NOMO-1 treated with dmso at 0.1 percent for 144 hours (cell line): ENCODE results near the gene COL26A1.
"Not testable (repeated sequence)": the region's sequence is repeated elsewhere in the genome, so short reads cannot be mapped to it uniquely, and the experiment has no call there.

ENCODE experiments used
- DNase-seq: peaks from one replicate; lab custom pipeline; 2025; ENCODE audit not compliant: unreplicated experiment; lab: John Stamatoyannopoulos, UW

Gene COL26A1

GRCh38 chr7:101436857-101437576, 74.3 kb downstream of the COL26A1 start:
- DNase-seq = no peak

- DNase-seq = no peak
These were observed 79.2 kb downstream of the COL26A1 start for GRCh38 chr7:101441890-101442289.

GRCh38 chr7:101442426-101443070, 79.9 kb downstream of the COL26A1 start:
- DNase-seq = no peak

GRCh38 chr7:101450064-101450463, 87.4 kb downstream of the COL26A1 start:
- DNase-seq = no peak

- DNase-seq = no peak
These were observed 90.9 kb downstream of the COL26A1 start for GRCh38 chr7:101453617-101454016.

GRCh38 chr7:101457001-101457750, 94.5 kb downstream of the COL26A1 start:
- DNase-seq = no peak

GRCh38 chr7:101465131-101465530, 102.5 kb downstream of the COL26A1 start:
- DNase-seq = no peak

GRCh38 chr7:101465576-101466196, 103.0 kb downstream of the COL26A1 start:
- no peak for DNase-seq

GRCh38 chr7:101466871-101467270, 104.2 kb downstream of the COL26A1 start:
- DNase-seq = no peak

- no peak for DNase-seq
These were observed 106.0 kb downstream of the COL26A1 start for GRCh38 chr7:101468546-101469275.

GRCh38 chr7:101470668-101471487, 108.2 kb downstream of the COL26A1 start:
- no peak for DNase-seq

GRCh38 chr7:101474178-101474577, 111.5 kb downstream of the COL26A1 start:
- no peak for DNase-seq

GRCh38 chr7:101475691-101476090, 113.0 kb downstream of the COL26A1 start:
- DNase-seq = not testable (repeated sequence)

GRCh38 chr7:101479217-101479616, 116.5 kb downstream of the COL26A1 start:
- no peak for DNase-seq

- DNase-seq = not testable (repeated sequence)
These were observed 123.4 kb downstream of the COL26A1 start for GRCh38 chr7:101486056-101486432.

GRCh38 chr7:101486433-101487104, 123.9 kb downstream of the COL26A1 start:
- no peak for DNase-seq

GRCh38 chr7:101487105-101487458, 124.4 kb downstream of the COL26A1 start:
- no peak for DNase-seq

GRCh38 chr7:101487753-101488152, 125.1 kb downstream of the COL26A1 start:
- no peak for DNase-seq

GRCh38 chr7:101488826-101489572, 126.3 kb downstream of the COL26A1 start:
- DNase-seq = no peak
